B cell (primary cell): Measurements from ENCODE around the gene EFNB2.

Source experiments
- EZH2 ChIP-seq: IDR thresholded peaks from 2 replicates; pipeline ENCODE4 v1.6.1; 2012; ENCODE audit warnings: borderline replicate concordance, low read depth, mild to moderate bottlenecking, moderate library complexity, low read length; ENCODE audit not compliant: insufficient read depth, poor library complexity, severe bottlenecking
- TF ChIP-seq, protein P1 (sequence below): fragments of 200-600 bp; IDR thresholded peaks from one replicate; pipeline ENCODE4 v1.8.0; 2022; ENCODE audit warnings: antibody characterized with exemption, mild to moderate bottlenecking

DNA sequence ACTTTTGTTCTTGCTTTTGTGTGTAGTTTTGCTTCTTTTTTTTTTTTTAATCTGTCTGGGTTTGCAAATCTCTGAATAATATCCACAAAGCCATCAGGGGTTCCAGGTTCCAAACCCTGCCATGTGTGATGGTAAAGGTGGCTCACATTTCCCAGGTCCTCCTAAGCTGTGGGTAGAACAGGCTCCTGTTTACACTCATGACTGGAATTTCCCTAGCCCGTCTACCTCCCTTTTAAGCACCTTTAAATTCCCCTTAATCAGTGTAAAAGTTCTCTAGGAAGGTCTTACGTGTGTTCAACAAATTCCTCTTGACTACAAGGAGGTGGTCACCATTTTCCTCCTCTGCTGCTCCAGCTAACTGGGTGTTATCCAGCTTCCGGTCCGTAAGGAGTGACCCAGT is 62.8 kb downstream of the EFNB2 start:
- TF ChIP-seq, protein P1, sequence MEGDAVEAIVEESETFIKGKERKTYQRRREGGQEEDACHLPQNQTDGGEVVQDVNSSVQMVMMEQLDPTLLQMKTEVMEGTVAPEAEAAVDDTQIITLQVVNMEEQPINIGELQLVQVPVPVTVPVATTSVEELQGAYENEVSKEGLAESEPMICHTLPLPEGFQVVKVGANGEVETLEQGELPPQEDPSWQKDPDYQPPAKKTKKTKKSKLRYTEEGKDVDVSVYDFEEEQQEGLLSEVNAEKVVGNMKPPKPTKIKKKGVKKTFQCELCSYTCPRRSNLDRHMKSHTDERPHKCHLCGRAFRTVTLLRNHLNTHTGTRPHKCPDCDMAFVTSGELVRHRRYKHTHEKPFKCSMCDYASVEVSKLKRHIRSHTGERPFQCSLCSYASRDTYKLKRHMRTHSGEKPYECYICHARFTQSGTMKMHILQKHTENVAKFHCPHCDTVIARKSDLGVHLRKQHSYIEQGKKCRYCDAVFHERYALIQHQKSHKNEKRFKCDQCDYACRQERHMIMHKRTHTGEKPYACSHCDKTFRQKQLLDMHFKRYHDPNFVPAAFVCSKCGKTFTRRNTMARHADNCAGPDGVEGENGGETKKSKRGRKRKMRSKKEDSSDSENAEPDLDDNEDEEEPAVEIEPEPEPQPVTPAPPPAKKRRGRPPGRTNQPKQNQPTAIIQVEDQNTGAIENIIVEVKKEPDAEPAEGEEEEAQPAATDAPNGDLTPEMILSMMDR = no peak
- no peak for TF ChIP-seq EZH2
